AG04450 (cell line): ENCODE measurements around the gene TMPRSS6. TPM values are rescaled to one million over a fixed set of nuclear protein-coding genes. Genes with fewer than 3 reads are reported as not detected.

Experiments used
- CTCF ChIA-PET: fragments of 300-600, 350-600 bp; formaldehyde crosslinking; extraction: SDS; loops from one replicate; lab custom pipeline; 2022; ENCODE audit warnings: antibody characterized with exemption, inconsistent platforms; lab: Charles Lee
- POLR2A ChIA-PET: fragments of 350-600 bp; formaldehyde crosslinking; extraction: SDS; loops from one replicate; lab custom pipeline; 2021; ENCODE audit warnings: antibody characterized with exemption, inconsistent platforms; lab: Yijun Ruan, JAX
- DNase-seq: peaks from one replicate; pipeline ENCODE4 v3.0.0-alpha.2; 2011; ENCODE audit warnings: low read depth, low spot score
- H3K27ac ChIP-seq: one replicate; pipeline ENCODE4 v1.5.1; 2012; ENCODE audit warnings: low read depth, low read length, control low read depth
- H3K27me3 ChIP-seq: one replicate; pipeline ENCODE4 v1.6.0; 2012; ENCODE audit warnings: low read length; ENCODE audit not compliant: control insufficient read depth, insufficient read depth
- H3K4me3 ChIP-seq: 2 replicates; pipeline ENCODE4 v1.5.1; 2011; ENCODE audit warnings: mild to moderate bottlenecking, low read depth, low read length, control low read depth
- H3K9me3 ChIP-seq: 2 replicates; pipeline ENCODE4 v1.5.1; 2012; ENCODE audit warnings: low read length; ENCODE audit not compliant: control insufficient read depth, insufficient read depth
- CTCF ChIP-seq: IDR thresholded peaks from 2 replicates; pipeline ENCODE4 v1.5.1; 2011; ENCODE audit warnings: low read depth, low read length, control low read depth, inconsistent platforms
- polyA plus RNA-seq: library from polyadenylated mRNA; depleted of rRNA; stranded (reverse); fragments of >200 nt; gene quantifications from 2 replicates; pipeline ENCODE4 v1.2.3, GENCODE V29; 2011

Gene TMPRSS6
- polyA plus RNA-seq, 1 experiment = not detected

- POLR2A ChIA-PET = no interaction called here
- Histone ChIP-seq H3K9me3 (no peaks in the 10 kb centered on the region), H3K27ac (no peak overlapping the region), H3K4me3 (no peak overlapping the region), H3K27me3 (peaks cover 19% of the 10 kb centered on the region)
- DNase-seq = no peak
- TF ChIP-seq CTCF = no peak
- CTCF ChIA-PET = interaction anchor here (0.6 kb wide), 1 partner anchor 12 kb away, joined by 3 read pairs; no protein-coding TSS in a partner anchor
Observed at GRCh38 chr22:37111156-37111717, 1.7 kb upstream of the TMPRSS6 start.

GRCh38 chr22:37107816-37108621 lies 1.5 kb downstream of the TMPRSS6 start:
- Histone ChIP-seq H3K27me3 (peaks cover 23% of the 10 kb centered on the region), H3K9me3 (no peaks in the 10 kb centered on the region), H3K27ac (no peak overlapping the region), H3K4me3 (no peak overlapping the region)
- CTCF ChIA-PET = no interaction called here
- POLR2A ChIA-PET = no interaction called here
- TF ChIP-seq CTCF = no peak
- DNase-seq = no peak

GRCh38 chr22:37105990-37106389 lies 3.5 kb downstream of the TMPRSS6 start:
- Histone ChIP-seq H3K27me3 (peaks cover 34% of the 10 kb centered on the region), H3K4me3 (no peak overlapping the region), H3K27ac (no peak overlapping the region), H3K9me3 (no peaks in the 10 kb centered on the region)
- TF ChIP-seq CTCF = no peak
- CTCF ChIA-PET = no interaction called here
- POLR2A ChIA-PET = no interaction called here
- no peak for DNase-seq

- CTCF ChIA-PET = no interaction called here
- H3K4me3 ChIP-seq = no peak overlapping the region
- POLR2A ChIA-PET = no interaction called here
- TF ChIP-seq CTCF = no peak
- no peak for DNase-seq
- H3K27ac ChIP-seq = no peak overlapping the region
- no peaks in the 10 kb centered on the region for H3K9me3 ChIP-seq
- H3K27me3 ChIP-seq = peaks cover 42% of the 10 kb centered on the region
Observed at GRCh38 chr22:37105154-37105553, 4.4 kb downstream of the TMPRSS6 start.
